HCT116 (cell line): ENCODE results near the gene TCERG1L. TPM values are rescaled to one million over a fixed set of nuclear protein-coding genes. Genes with fewer than 3 reads are reported as not detected.

Experiments
- ATAC-seq: fragments of 200-7000 bp; cut with Tn5 transposase; 2 replicates; pipeline ENCODE4 v1.9.1; 2020; ENCODE audit warnings: mild to moderate bottlenecking, moderate library complexity
- BruUV-seq: library from RNA; stranded (reverse); fragments of 400-500 nt; replicated peaks from 2 replicates; lab custom pipeline; 2021; lab: Mats Ljungman, UMichigan
- CTCF ChIA-PET: fragments of 300-600 bp; sonication (Branson Sonifier 250); formaldehyde crosslinking; loops from one replicate; lab custom pipeline; 2021; ENCODE audit warnings: antibody characterized with exemption; lab: Charles Lee
- POLR2A ChIA-PET: fragments of 300-600, 350-600 bp; sonication (Branson Sonifier 250); formaldehyde crosslinking; loops from one replicate; lab custom pipeline; 2021; ENCODE audit warnings: antibody characterized with exemption; lab: Charles Lee
- RAD21 ChIA-PET, 2 experiments: fragments of 300-600 bp; sonication (Branson Sonifier 250); formaldehyde crosslinking; loops; one replicate each; lab custom pipeline; 2023; ENCODE audit warnings: low total read pairs in 2 of 2; ENCODE audit not compliant: uncharacterized antibody in 2 of 2, unreplicated experiment in 2 of 2, low non-redundant PET in 1 of 2; lab: Charles Lee
- DNase-seq: peaks from one replicate; pipeline ENCODE4 v3.0.0-alpha.2; 2010; ENCODE audit warnings: low read depth, low spot score
- H2AFZ ChIP-seq: fragments of 200-600 bp; shearing (Covaris generic), sonication (generic); 2 replicates; pipeline ENCODE4 v1.6.1; 2017; ENCODE audit warnings: low read depth, mixed run types, mixed read lengths, antibody characterized with exemption, low read length; ENCODE audit not compliant: poor library complexity, severe bottlenecking
- H3K27ac ChIP-seq: 2 replicates; pipeline ENCODE4 v1.5.1; 2012; ENCODE audit warnings: low read depth, low read length
- H3K27me3 ChIP-seq: fragments of 200-600 bp; sonication (generic); 2 replicates; pipeline ENCODE4 v1.6.1; 2016; ENCODE audit warnings: mixed run types, low read length, mixed read lengths; ENCODE audit not compliant: insufficient read depth
- H3K36me3 ChIP-seq, 2 experiments: fragments of 200-500 bp in 1 of 2; fragments of 200-600 bp in 1 of 2; sonication (Bioruptor generic) in 1 of 2; sonication (generic) in 1 of 2; 2 replicates each; pipeline versions ENCODE4 v1.5.1 to v1.6.1; 2014 to 2016; ENCODE audit warnings: low read length in 2 of 2, inconsistent platforms in 1 of 2, mixed read lengths in 1 of 2, mixed run types in 1 of 2; ENCODE audit not compliant: insufficient read depth in 2 of 2, control insufficient read depth in 1 of 2
- H3K4me1 ChIP-seq, 2 experiments: fragments of 200-600 bp in 1 of 2; sonication (generic) in 1 of 2; 2 replicates each; pipeline versions ENCODE4 v1.5.1 to v1.6.1; 2012 to 2017; ENCODE audit warnings: low read length in 2 of 2, inconsistent platforms in 1 of 2, mild to moderate bottlenecking in 1 of 2, mixed read lengths in 1 of 2, mixed run types in 1 of 2, moderate library complexity in 1 of 2; ENCODE audit not compliant: insufficient read depth in 2 of 2, control insufficient read depth in 1 of 2
- H3K4me2 ChIP-seq: fragments of 200-600 bp; sonication (generic); 2 replicates; pipeline ENCODE4 v1.6.1; 2017; ENCODE audit warnings: mixed run types, low read length, mixed read lengths
- H3K4me3 ChIP-seq, 2 experiments: fragments of 200-600 bp in 1 of 2; sonication (generic) in 1 of 2; replicated peaks in 1 of 2; 2 replicates each; pipeline ENCODE4 v1.5.1; 2011 to 2016; ENCODE audit warnings: low read length in 2 of 2, control low read depth in 1 of 2, low read depth in 1 of 2, mild to moderate bottlenecking in 1 of 2, mixed read lengths in 1 of 2, mixed run types in 1 of 2
- H3K79me2 ChIP-seq: fragments of 200-600 bp; sonication (generic); 2 replicates; pipeline ENCODE4 v1.6.1; 2017; ENCODE audit warnings: mild to moderate bottlenecking, mixed run types, low read length, moderate library complexity, mixed read lengths; ENCODE audit not compliant: insufficient read depth
- H3K9ac ChIP-seq: fragments of 200-600 bp; sonication (generic); 2 replicates; pipeline ENCODE4 v1.6.1; 2016; ENCODE audit warnings: low read length, mixed read lengths
- H3K9me2 ChIP-seq: fragments of 200-600 bp; sonication (generic), shearing (Covaris generic); 2 replicates; pipeline ENCODE4 v1.6.1; 2017; ENCODE audit warnings: mixed run types, mild to moderate bottlenecking, moderate library complexity; ENCODE audit not compliant: insufficient read depth
- H3K9me3 ChIP-seq, 2 experiments: fragments of 200-500 bp in 1 of 2; fragments of 200-600 bp in 1 of 2; sonication (Bioruptor generic) in 1 of 2; sonication (generic) in 1 of 2; 2 replicates each; pipeline ENCODE4 v1.6.1; 2014 to 2017; ENCODE audit warnings: low read length in 2 of 2, mixed read lengths in 2 of 2, inconsistent platforms in 1 of 2, low read depth in 1 of 2, mild to moderate bottlenecking in 1 of 2, mixed run types in 1 of 2, moderate library complexity in 1 of 2; ENCODE audit not compliant: control insufficient read depth in 1 of 2, insufficient read depth in 1 of 2
- H4K20me1 ChIP-seq: fragments of 200-600 bp; sonication (generic), shearing (Covaris generic); 2 replicates; pipeline ENCODE4 v1.6.1; 2017; ENCODE audit warnings: mixed run types, mild to moderate bottlenecking, moderate library complexity; ENCODE audit not compliant: insufficient read depth
- CEBPB ChIP-seq: IDR thresholded peaks from 2 replicates; pipeline ENCODE4 v1.6.1; 2012; ENCODE audit warnings: low read depth
- EGR1 ChIP-seq: IDR thresholded peaks from 2 replicates; pipeline ENCODE4 v1.6.1; 2012; ENCODE audit warnings: low read depth
- ELF1 ChIP-seq: IDR thresholded peaks from 2 replicates; pipeline ENCODE4 v1.6.1; 2012; ENCODE audit warnings: low read depth, borderline replicate concordance
- POLR2A ChIP-seq: IDR thresholded peaks from 2 replicates; pipeline ENCODE4 v1.7.0; 2011; ENCODE audit warnings: borderline replicate concordance; ENCODE audit not compliant: insufficient read depth, insufficient read length; ENCODE audit errors: extremely low read depth
- POLR2AphosphoS5 ChIP-seq: IDR thresholded peaks from 2 replicates; pipeline ENCODE4 v1.6.1; 2011; ENCODE audit warnings: mild to moderate bottlenecking, low read depth, low read length, moderate library complexity
- SP1 ChIP-seq: IDR thresholded peaks from 2 replicates; pipeline ENCODE4 v1.6.1; 2012; ENCODE audit warnings: low read depth
- TCF7L2 ChIP-seq: IDR thresholded peaks from 2 replicates; pipeline ENCODE4 v1.7.0; 2011; ENCODE audit warnings: borderline replicate concordance, inconsistent platforms; ENCODE audit not compliant: insufficient read depth, insufficient read length; ENCODE audit errors: extremely low read depth
- ZFX ChIP-seq: fragments of 450-650 bp; IDR thresholded peaks from 2 replicates; pipeline ENCODE4 v1.6.1; 2017
- ZNF274 ChIP-seq: fragments of 200-500 bp; sonication (Bioruptor generic); IDR thresholded peaks from 2 replicates; pipeline ENCODE4 v1.6.1; 2014; ENCODE audit warnings: mild to moderate bottlenecking, low read depth, low read length, inconsistent platforms
- intact Hi-C: fragments of 100-400 bp; cut with micrococcal nuclease; formaldehyde crosslinking; loops from 2 replicates; pipeline ENCODE4 v1.10.0; 2022
- total RNA-seq: library from RNA; stranded (reverse); gene quantifications from one replicate; pipeline ENCODE4 v1.2.1, GENCODE V29; 2021; ENCODE audit not compliant: unreplicated experiment
- TF ChIP-seq, protein P1 (sequence below), 3 experiments: fragments of 200-600 bp in 1 of 3; sonication (generic) in 1 of 3; IDR thresholded peaks in 2 of 3; conservative IDR thresholded peaks in 1 of 3; 2 replicates each; pipeline ENCODE4 v1.5.1; 2012 to 2017; ENCODE audit warnings: low read depth in 2 of 3, low read length in 2 of 3, antibody characterized with exemption in 1 of 3, borderline replicate concordance in 1 of 3, control low read depth in 1 of 3, mild to moderate bottlenecking in 1 of 3, mixed read lengths in 1 of 3, mixed run types in 1 of 3, moderate library complexity in 1 of 3; ENCODE audit not compliant: insufficient read depth in 1 of 3
- TF ChIP-seq, protein P2 (sequence below): IDR thresholded peaks from 2 replicates; pipeline ENCODE4 v1.6.1; 2012

The TCERG1L gene
- total RNA-seq, 1 experiment from 2014 or later = not detected

DNA sequence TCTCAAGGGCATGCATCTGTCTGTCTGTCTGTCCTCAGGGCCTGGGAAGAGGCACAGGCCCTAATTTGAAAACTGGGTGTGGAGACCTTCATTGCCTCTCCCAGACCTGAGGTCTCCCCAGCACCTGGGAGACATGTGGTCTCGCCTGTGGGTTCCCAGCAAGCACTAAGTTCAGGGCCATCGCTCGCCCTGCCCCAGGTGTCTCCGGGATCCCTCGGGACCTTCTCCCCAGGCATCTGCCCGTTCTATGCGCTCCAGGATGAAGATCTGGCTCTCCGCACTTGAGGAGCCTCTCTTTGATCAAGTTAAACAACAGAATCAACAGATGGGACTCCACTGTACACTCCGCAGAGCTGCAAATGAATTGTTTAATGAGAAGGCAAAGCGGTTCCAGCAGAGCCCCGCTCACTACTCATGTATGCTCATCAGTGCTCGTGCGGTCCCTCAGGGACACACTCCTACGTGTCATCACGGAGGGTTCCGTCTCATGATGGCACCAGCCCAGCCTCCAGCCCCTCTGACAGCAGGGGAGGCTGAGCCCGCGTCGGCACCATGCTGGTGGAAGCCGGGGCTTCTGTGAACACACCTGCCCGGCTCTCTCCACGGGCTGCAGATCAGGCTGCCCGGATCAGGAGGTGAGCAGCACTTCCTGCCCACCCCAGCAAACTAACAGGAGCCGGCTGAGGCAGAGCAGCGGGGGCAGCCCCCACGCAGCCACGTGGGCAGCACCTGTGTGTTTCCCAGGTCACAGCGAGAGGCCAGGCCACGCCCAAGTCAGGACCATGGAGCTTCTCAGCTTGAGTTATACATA is 132.8 kb downstream of the TCERG1L start (continued):
- TF ChIP-seq, protein P1, sequence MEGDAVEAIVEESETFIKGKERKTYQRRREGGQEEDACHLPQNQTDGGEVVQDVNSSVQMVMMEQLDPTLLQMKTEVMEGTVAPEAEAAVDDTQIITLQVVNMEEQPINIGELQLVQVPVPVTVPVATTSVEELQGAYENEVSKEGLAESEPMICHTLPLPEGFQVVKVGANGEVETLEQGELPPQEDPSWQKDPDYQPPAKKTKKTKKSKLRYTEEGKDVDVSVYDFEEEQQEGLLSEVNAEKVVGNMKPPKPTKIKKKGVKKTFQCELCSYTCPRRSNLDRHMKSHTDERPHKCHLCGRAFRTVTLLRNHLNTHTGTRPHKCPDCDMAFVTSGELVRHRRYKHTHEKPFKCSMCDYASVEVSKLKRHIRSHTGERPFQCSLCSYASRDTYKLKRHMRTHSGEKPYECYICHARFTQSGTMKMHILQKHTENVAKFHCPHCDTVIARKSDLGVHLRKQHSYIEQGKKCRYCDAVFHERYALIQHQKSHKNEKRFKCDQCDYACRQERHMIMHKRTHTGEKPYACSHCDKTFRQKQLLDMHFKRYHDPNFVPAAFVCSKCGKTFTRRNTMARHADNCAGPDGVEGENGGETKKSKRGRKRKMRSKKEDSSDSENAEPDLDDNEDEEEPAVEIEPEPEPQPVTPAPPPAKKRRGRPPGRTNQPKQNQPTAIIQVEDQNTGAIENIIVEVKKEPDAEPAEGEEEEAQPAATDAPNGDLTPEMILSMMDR (IDR thresholded peaks at IDR 0.05 in 2 of 3, conservative IDR thresholded peaks at IDR 0.05 in 1 of 3; ENCODE audit: borderline replicate concordance in 1 of 3, insufficient read depth in 1 of 3, low read depth in 2 of 3, low read length in 2 of 3) = no peak
- TF ChIP-seq, protein P2, sequence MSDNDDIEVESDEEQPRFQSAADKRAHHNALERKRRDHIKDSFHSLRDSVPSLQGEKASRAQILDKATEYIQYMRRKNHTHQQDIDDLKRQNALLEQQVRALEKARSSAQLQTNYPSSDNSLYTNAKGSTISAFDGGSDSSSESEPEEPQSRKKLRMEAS = no peak
- TF ChIP-seq SP1 (no peak), POLR2A (no peak), ELF1 (no peak), CEBPB (no peak)

DNA sequence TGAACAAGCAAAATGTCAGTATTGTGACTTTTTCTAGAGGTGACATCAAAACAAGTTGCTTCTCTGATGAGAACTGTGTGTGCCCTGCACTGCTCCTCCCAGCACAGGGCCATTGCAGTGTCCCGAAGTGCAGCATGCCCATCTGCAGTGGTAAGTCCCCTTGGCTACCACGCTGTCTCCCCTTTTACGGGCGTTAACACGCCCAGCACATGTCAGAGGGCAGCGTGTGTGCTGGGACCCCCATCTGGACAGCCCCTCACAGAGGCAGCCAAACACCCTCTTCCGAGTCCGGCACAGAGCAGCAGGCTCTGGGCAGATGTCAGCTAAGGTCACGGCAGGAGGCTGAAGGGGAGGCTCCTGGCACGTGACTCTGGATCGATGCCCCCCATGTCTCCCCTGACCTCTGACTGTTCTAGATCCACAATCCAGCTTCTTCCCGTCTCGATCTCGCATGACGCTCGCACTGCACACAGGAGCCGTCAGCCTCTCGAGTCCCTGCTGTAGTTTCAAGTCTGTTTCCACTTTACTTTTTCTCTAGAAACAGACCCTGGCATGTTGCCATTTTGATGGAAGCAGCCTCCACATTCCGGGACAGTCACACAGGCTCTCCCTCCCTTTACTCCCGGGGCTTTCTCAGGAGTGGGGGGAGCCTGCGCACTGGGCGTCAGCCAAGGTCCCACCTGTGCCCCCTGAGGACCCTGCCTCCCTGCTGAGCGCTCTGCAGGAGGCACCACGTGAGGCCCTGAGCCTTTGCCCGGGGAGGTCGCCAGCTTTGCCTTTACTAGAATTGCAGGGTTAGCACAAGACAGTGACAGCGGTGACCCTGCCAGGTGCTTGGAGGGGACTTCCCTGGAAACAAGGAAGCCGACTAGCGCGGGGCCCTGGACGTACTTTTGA is 133.8 kb downstream of the TCERG1L start:
- TF ChIP-seq, protein P2 = no peak
- TF ChIP-seq EGR1 (no peak), ZNF274 (no peak), POLR2AphosphoS5 (no peak), POLR2A (no peak), ZFX (no peak), SP1 (no peak), TCF7L2 (no peak)
- TF ChIP-seq, all 23 proteins: peak for 0
- CTCF ChIA-PET = no interaction called here
- H3K9me3 ChIP-seq = no peaks in the 10 kb centered on the region

More for the DNA sequence above, 133.8 kb downstream of the TCERG1L start:
- Histone ChIP-seq H3K79me2 (no peaks in the 10 kb centered on the region), H4K20me1 (no peaks in the 10 kb centered on the region), H3K9ac (no peak overlapping the region), H3K36me3 (no peaks in the 10 kb centered on the region), H3K4me1 (no peaks in the 10 kb centered on the region), H3K27ac (no peak overlapping the region), H3K27me3 (no peaks in the 10 kb centered on the region), H3K4me3 (no peak overlapping the region), H3K4me2 (no peak overlapping the region), H3K9me2 (no peaks in the 10 kb centered on the region), H2AFZ (no peak overlapping the region)
- ChIA-PET POLR2A (no interaction called here), RAD21 (no interaction called here)
- BruUV-seq = no TSS peak
- DNase-seq (no peak), ATAC-seq (no peak)
- intact Hi-C loops = no loop called here
